ENCODE results near the gene NEAT1. TPM values are rescaled to one million over a fixed set of nuclear protein-coding genes. Genes with fewer than 3 reads are reported as not detected.

NEAT1 gene
- total RNA-seq, 1 experiment from 2014 or later: 564 TPM

GRCh38 chr11:65446446-65447277 lies 24.1 kb downstream of the NEAT1 start (continued):
- TF ChIP-seq ELF1 (IDR thresholded peaks at IDR 0.05; ENCODE audit: borderline replicate concordance, low read depth) (no peak), SP1 (IDR thresholded peaks at IDR 0.05; ENCODE audit: low read depth) (no peak)
- TF ChIP-seq, protein P1, sequence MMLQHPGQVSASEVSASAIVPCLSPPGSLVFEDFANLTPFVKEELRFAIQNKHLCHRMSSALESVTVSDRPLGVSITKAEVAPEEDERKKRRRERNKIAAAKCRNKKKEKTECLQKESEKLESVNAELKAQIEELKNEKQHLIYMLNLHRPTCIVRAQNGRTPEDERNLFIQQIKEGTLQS (IDR thresholded peaks at IDR 0.05): no peak

- Histone ChIP-seq H3K9me2 (ENCODE audit: insufficient read depth) (no peaks in the 10 kb centered on the region), H3K4me1 (ENCODE audit: control insufficient read depth in 1 of 2, insufficient read depth in 2 of 2, low read length in 2 of 2) (peaks cover 7 to 15% of the 10 kb centered on the region in 2 experiments; a peak in 3 of 4 replicates), H3K27me3 (ENCODE audit: insufficient read depth, low read length) (no peaks in the 10 kb centered on the region), H3K9ac (ENCODE audit: low read length) (no peak overlapping the region), H3K27ac (ENCODE audit: low read depth, low read length) (no peak overlapping the region), H3K4me2 (ENCODE audit: low read length) (no peak overlapping the region), H3K79me2 (ENCODE audit: insufficient read depth, low read length) (no peaks in the 10 kb centered on the region), H3K36me3 (ENCODE audit: control insufficient read depth in 1 of 2, insufficient read depth in 2 of 2, low read length in 2 of 2) (no peaks in the 10 kb centered on the region), H4K20me1 (ENCODE audit: insufficient read depth) (no peaks in the 10 kb centered on the region), H3K4me3 (replicated peaks in 1 of 2; ENCODE audit: low read depth in 1 of 2, low read length in 2 of 2) (no peak overlapping the region), H3K9me3 (ENCODE audit: control insufficient read depth in 1 of 2, insufficient read depth in 1 of 2, low read depth in 1 of 2, low read length in 2 of 2) (no peaks in the 10 kb centered on the region), H2AFZ (ENCODE audit: low read depth, low read length, poor library complexity, severe bottlenecking) (no peak overlapping the region)
- ATAC-seq (no peak), DNase-seq (ENCODE audit: low read depth, low spot score) (no peak)
- RAD21 ChIA-PET (ENCODE audit: low non-redundant PET in 1 of 2, low total read pairs in 2 of 2, uncharacterized antibody in 2 of 2, unreplicated experiment in 2 of 2): no interaction called here
- no peak for TF ChIP-seq RAD21 (IDR thresholded peaks at IDR 0.05; ENCODE audit: low read depth)
- TF ChIP-seq JUND (IDR thresholded peaks at IDR 0.05): no peak
- TF ChIP-seq ZFX (IDR thresholded peaks at IDR 0.05): no peak
- TF ChIP-seq, protein P1 (IDR thresholded peaks at IDR 0.05): no peak
- no peak for TF ChIP-seq ZNF274 (IDR thresholded peaks at IDR 0.05; ENCODE audit: low read depth, low read length)
- TF ChIP-seq POLR2A (IDR thresholded peaks at IDR 0.05; ENCODE audit: borderline replicate concordance, extremely low read depth, insufficient read depth, insufficient read length): no peak
- TF ChIP-seq EZH2phosphoT487 (IDR thresholded peaks at IDR 0.05; ENCODE audit: borderline replicate concordance): no peak
- TF ChIP-seq MAX (IDR thresholded peaks at IDR 0.05): no peak
- no peak for TF ChIP-seq CBX3 (IDR thresholded peaks at IDR 0.05; ENCODE audit: low read depth)
- TF ChIP-seq SP1 (IDR thresholded peaks at IDR 0.05; ENCODE audit: low read depth): no peak
- TF ChIP-seq ELF1 (IDR thresholded peaks at IDR 0.05; ENCODE audit: borderline replicate concordance, low read depth): no peak
- TF ChIP-seq ZBTB33 (IDR thresholded peaks at IDR 0.05; ENCODE audit: extremely low read depth, insufficient replicate concordance, low read length): no peak
- POLR2A ChIA-PET: interaction anchor here (0.8 to 4.2 kb wide), 5 partner anchors 25 to 62 kb away, joined by 3 to 23 read pairs (median 7); partner anchors contain the start of genes MALAT1 and NEAT1
- intact Hi-C loops (cut with micrococcal nuclease): no loop called here
- CTCF ChIA-PET: interaction anchor here (0.9 kb wide), 1 partner anchor 63 kb away, joined by 4 read pairs; no protein-coding TSS in a partner anchor
- BruUV-seq (replicated peaks): no TSS peak
Observed at GRCh38 chr11:65448074-65448417, 25.4 kb downstream of the NEAT1 start.
